Activated T-cell treated with anti-CD3 and anti-CD28 coated beads for 1 hour (primary cell): ENCODE data around the gene AMFR.

Experiments
- DNase-seq: peaks from one replicate; pipeline ENCODE4 v3.0.0-alpha.2; 2020; ENCODE audit warnings: low read depth

Gene AMFR

DNA sequence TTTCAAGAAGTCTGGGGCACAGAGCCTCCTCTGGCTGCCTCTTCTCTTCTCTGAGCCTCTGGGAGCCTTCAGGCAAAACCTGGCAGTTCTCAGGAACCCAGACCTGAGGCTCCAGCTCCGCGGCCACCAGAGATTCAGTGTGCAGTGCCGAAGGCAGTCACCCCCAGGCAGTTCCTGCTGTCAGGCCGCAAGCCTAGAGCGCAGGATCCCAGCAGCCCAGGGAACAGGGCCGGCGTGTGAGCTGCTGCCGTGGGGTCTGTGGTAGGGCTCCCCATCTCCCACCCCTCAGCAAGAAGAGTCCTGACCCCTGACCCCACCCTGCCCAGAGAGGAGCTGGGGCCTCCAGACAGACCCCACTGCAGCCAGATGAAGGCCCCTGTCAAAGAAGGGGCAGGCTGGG lies 78.2 kb downstream of the AMFR start:
- no peak for DNase-seq

DNA sequence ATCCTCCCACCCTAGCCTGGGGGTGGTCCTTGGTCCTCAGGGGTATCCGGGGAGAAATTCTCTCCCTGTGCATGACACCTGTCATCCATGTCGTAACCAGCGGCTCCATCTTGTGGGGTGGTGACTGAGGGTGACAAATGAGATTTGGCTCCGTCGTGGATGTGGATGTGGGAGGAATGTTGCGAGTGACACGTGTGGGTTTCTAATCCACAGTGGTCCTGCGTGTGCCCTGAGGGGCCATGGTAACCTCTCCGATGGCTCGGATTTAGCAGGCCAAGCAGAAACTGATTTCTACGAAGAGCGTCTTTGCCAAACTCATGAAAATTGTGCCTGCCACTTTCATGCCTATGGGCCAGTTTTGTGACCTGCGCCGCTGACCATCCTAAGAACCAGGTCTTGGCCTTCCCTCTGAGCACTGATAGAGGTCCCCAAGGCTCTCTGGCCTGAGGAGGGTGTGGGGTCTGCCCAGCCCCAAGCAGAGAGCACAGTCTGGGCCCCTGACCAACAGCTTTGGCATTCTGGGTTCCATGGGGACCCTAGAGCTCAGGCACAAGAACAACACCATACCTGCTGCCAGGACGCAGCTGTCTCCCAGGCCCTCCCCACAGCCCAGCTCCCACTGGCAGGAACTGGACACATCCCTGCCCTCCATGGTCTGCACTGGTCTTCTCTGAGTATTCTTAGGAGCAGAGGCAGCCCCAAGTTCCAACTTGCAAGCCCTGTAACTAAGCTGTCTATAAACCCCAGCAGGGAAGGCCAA lies 79.0 kb downstream of the AMFR start:
- no peak for DNase-seq

DNA sequence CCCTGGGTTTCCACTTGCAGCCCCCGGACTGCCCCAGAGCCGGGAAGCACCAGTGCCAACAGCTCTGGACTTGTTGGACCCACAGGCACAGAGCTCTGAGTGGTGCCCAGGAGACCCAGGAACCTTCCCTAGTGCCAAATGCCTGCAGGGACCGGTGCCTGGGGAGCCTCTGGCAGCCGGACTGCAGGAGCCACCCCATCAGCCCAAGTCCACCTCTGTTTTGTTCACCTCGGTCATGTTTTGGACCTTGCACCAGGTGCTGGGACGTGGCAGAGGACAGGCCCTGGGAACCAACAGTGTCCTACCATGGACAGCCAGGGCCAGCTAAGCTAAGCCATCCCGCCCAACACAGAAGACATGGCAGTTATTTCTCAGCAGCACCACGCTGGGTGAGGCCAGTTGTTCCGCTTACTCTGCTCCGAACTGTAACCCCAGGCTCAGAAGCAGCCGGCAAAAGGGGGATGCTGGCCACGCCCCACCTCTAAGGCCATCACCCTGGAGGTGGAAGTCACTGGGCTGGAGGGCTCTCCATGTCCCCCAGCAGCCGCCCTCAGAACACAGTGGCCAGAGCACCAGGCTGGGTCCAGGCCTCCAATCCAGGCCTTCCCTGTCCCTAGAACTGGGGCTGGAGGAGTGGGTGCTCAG lies 79.8 kb downstream of the AMFR start:
- no peak for DNase-seq

DNA sequence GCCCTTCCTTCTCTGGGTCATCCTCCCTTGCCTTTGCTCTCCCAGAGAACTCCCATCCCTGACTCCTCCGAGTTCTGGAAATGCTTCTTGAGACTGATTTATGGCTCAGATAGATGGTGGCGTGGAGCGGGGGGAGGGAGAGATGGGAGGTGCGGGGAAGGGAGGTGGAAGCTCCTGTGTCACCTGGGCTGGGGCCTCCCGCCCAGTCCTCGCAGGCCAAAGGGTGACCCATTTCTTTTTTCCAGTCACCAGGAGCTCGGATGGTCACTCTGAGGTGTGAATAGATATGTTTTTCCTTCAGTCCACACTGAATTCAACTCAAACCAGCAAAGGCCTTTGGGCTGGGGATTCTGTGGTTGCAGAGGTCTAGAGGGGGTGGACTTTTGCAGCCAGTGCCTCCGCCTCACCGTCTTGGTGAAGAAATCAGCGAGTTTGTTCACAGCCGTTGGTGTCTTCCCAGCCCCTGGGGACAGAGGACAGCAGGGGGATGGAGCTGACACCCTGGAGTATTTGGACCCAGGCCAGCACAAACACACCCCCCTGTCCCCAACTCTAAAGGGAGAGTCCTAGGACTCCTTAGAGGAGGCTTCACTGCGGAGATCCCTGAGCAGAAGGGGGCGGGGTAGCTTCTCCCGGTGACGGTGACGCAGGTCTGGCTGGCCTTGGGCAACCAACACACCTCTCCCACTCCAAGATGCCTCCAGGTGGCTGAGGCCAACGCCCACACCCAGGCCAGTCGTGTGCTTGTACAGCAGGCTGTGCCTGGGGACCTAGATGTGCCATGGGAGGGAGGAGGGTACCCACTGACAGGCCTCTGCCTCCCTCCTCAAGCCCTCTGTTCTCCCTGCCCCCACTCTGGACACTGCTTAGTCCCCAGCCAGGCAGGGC lies 80.6 kb downstream of the AMFR start:
- DNase-seq: no peak

DNA sequence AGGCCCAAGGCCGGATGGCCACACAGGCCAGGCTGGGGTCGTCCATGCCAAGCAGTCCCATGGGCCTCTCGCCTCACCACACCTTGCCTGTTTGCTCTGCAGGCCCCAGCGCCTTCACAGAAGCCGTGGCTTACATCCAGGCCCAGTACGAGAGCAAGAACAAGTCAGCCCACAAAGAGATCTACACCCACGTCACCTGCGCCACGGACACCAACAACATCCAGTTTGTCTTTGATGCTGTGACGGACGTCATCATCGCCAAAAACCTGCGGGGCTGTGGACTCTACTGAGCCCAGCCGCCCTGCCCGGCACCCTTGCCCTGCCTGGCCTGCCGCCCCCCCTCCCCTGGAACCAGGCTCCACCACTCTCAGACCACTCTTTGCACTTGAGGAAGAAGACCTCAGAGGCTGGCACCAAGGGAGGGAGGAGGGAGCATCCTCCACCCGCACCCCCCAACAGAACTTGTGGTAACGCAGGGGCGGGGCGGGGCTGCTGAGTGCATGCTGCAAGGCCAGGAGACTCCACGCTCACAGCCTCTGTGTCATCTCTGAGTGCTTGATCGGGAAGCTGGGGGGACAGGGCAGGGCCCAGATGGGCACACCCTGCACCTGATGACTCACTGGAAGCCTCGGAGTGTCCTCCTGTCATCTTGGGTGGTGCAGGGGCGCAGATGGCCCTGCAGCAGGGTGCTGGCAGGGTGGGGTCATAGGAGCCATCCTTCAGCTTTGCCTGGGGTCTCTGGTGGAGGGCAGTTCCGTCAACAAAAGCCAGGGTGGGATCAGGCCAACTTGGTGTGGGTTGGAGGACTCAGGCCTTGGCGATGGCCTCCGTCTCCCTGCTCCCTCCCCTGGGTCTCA lies 81.5 kb downstream of the AMFR start:
- DNase-seq: no peak

DNA sequence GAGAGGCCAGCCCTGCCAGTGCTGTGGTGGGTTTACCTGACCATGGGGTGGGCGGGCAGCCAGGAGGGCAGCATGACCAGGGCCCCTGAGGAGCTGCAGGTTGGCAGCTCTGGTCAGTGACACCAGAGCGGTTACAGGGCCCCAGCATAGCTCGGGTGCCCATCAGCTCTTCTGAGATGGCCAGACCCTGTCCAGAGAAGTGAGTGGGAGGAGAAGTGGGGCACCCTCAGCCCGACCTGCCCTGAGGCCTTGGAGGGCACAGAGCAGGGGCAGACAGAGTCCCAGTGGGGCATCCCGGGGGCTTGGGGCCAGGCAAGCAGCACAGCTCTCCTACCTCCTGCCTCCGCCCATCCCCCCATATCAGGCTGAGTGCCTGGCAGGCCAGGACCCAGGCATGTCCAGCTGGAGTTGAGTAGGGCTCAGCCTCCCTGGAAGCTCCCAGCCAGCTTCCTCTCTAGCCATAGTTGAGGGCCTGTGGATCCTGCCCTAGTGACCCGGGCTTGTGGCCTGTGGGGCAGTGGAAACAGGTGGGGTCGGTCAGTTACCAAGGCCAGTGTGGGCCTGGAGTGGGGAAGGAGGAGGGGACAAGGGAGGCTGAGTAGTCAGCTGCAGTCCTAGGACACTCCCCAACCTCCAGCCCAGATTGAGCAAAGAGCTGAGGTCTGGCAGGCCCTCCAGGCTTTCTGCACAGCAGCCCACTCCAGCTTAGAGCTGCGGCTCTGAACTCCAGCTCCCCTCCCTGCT lies 83.5 kb downstream of the AMFR start:
- DNase-seq: no peak

DNA sequence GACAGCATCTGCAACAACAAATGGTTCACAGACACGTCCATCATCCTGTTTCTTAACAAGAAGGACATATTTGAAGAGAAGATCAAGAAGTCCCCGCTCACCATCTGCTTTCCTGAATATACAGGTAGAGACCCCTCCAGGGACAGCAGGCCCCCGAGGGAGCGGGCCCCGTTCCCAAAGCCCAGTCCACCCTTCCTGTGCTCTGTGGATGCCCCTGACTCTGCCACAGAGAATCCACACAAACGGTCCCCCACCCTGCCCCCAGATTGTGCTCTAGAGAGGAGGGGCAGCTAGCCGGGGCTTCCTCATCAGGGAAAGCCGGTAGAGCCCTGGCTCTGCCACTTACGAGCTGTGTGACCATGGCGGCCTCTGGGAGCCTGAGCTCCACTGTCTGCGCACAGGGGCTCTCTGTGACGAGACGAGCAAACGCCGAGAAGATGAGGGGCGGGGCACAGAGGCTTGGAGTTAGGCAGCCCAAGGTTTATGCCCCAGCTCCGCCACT lies 84.4 kb downstream of the AMFR start:
- DNase-seq: no peak

DNA sequence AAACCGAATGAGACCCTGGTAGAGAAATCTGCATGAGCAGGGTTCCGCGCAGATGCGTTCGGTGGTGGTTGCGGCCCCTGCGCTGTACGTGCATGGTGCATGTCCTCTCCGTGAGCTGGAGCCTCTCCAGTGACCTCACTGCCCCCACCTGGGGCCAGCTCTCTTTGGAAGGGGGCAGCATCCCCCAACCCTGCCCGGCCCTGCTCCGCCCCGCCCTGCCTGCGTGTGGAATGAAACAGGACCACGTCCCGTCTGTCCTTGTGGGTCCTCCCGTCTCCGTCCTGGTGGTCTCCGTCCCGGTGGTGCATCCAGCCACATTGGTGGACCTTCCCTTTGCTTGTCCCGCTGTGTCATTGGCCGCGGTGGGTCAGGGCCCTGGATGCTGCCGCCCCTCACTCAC lies 84.9 kb downstream of the AMFR start:
- no peak for DNase-seq

DNA sequence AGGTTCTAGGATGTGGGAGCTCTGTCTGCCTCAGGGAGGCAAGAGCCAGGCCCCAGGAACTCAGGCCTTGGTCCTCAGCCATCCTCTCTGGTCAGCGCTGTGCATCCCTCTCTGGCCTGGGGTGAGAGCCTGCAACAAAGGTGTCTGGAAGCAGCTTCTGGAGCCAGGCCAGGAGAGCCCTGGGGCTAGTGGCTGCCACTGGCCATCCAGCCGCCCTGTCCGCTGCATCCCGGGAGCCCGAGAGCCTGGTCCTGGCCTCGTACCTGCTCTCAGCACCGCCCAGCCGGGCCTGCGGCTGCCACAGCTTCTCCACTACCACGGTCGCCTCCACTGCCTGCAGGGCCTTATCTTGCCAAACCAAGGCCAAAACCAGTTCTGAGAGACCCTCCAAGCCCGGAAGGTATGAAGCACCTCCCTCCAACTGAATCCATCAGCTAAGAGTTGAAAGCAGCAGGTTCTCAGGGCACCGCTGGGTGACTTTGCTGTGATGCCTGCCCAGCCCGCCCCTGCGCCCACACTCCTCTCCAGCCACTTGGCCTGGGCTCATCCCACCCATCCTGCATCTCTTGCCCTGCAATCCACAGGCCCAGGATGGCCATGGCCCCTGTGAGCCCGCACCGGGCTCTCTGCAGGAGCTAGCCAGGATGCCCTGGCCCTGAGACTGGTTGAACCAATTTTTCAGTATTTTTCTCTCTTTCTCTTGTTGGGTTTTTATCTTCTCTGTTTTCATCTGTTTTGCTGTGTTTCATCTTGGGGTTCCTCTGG lies 85.7 kb downstream of the AMFR start:
- no peak for DNase-seq

DNA sequence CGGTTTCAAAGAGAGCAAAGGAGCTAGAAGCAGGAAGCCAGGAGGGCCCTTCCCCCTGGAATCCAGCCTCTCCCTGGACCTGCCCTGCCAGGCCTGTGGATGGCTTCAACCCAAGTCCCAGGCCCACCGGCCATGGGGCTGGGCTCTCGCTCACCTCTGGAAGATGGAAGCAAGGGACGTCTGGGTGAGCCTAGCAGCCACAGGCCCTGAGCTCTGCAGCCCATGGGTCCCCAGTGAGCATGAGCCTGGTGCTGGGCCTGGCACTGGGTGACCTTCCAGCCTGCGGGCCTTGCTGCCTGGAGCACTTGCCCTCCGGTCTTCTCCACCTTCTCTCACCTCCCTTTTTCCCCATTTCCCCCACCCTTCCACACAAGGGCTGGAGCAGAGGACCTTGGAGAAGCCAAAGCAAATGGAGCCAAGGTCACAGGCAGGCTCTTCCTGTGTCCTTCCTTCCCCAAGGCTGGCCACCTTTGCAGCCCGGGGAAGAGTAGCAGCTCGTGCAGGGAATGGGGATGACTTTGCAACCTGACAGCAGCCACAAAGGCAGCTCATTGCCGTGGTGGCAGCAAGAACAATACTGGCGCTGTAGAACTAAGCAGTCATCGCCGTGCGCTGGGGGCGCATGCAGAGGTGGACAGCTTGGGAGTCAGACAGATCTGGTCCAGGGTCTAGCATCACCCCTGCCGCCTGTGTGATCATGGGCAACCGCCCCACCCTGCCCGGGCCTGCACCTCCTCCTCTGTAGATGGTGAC lies 86.6 kb downstream of the AMFR start:
- DNase-seq: no peak

DNA sequence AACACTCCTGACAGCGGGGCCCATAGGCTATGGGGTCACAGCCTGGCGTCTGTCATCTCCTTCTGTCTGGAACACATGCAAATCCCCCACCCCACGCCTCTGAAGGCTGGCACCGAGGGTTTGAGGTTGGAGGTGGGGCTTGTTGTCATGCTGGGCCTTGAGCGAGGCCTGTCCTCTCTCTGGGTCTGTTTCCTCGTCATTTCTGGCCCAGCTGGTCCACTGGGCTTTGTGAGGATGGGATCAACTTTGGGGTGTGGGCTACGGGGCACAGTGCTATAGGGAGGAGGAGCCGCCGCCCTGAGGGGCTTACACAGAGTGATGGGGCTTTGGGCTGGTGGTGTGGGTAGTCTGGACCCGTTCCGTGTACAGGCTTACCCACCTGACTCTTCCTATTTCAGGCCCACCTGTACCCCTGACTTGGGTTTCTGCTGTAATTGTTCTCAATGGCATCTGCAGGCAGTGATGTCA lies 87.5 kb downstream of the AMFR start:
- no peak for DNase-seq

DNA sequence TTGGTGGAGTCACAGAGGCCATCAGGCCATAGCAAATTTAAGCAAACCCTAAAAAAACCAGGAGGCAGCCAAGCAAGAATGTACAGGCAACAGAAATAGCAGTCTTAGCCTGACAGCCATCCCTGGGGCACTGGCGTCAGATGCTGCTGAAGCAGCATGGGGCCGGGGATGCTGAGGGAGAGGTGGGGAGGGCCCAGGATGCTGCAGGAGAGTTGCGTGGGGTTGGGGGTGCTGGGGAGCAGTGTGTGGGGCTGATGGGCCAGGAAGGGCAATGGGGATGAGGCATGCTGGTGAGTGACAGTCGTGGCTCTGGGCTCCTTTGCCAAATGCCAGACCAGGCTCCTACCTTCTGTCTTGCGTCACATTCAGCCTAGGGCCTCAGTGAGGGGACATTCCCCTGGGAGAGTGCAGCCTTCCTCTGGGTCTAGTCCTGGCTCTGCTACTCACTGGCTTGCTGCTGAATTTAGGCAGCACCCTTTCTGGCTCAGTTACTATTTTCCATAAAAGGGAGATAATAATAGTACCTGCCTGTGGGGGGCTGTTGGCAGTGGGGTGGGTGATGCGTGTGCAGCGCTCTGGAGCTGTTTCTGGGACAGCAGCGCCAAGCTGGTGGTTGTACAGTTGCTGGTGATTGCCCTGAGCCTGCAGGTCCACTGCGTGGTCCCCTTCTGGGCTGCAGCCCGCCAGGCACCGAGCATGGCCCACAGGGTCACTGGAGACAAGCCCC lies 88.1 kb downstream of the AMFR start:
- no peak for DNase-seq

DNA sequence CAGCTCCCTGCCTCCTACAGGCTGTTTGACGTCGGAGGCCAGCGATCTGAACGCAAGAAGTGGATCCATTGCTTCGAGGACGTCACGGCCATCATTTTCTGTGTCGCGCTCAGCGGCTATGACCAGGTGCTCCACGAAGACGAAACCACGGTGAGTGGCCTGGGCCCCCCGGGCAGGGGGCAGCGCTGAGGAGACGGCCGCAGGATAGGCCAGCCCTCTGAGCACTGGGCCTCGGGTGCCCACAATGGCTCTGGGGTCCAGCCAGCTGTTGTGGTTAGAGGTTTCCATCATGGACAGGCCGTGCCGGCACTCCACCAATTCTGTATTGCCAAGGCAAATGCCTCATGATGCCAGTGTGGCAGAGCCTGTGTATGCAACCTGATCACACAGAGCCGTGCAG lies 88.6 kb downstream of the AMFR start:
- DNase-seq: no peak

DNA sequence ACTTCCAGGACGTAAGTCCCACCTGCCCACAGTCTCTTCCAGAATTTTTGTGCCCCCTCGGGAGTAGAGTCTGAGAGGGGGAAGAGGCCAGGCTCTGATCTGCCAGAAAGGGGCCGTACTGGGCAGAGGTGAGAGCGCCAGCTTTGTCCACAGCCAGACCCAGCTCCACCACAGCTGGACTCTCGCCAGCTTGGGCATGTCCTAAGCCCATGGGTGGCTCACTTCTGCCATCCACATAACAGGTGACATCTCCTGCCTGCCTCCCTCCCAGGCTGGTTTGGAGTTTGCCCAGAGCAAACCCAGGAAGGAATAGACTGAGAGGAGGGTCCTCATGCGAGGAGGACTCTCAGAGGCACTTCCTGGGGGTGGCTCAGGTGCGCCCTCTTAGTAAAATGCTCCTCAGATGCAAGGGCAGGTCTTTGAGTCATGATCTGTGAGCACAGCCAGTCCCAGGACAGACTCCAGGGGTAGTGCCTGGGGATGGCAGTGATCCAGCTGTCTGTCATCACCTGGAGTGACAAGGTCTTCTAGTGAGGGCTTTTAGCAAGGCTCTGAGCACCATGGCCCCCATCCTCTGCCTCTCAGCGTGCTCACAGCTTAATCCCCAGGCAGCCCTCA lies 89.2 kb downstream of the AMFR start:
- no peak for DNase-seq

DNA sequence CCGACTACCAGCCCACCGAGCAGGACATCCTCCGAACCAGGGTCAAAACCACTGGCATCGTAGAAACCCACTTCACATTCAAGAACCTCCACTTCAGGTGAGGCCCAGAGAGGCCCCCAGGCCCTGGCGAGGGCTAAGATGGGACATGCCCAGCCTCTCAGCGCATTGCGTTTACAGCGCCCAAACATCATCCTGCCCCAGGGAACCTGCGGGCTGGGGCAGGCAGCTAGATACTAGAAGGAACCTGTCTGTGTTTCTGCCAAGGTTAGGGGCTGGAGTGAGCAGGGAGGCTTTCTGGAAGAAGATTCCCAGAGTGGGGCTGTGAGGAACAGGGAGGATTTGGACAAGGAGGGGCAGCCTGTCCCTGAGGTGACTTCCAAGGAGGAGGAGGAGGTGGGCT lies 90.6 kb downstream of the AMFR start:
- no peak for DNase-seq

DNA sequence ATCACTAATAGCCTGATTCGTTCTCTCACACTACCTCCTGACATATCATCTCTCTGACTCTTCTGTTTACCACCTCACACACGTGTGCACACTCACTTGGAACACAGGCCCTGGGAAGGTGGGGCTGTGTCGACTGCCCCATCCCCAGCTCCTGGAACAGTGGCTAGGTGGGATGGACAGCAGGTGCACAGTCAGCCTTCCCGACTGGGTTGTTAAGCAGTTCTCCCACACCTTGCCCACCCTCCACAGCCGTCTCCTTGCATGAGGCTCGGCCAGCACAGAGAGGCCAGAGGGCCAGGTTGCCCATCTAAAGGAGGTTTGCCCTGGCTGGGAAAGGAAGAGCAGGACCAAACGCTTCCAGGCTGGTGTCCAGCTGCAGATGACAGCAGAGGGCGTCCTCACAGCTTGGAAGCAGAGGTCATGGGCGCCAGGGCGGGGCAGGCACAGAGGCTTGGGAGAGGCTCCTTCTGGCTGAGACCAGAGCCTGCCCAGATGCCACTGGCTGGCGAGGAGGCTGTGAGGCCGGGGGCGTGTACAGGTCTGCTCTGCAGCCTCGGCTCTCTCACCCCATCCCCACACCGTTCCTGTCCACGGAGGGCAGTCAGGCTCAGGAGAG lies 92.8 kb downstream of the AMFR start:
- no peak for DNase-seq

DNA sequence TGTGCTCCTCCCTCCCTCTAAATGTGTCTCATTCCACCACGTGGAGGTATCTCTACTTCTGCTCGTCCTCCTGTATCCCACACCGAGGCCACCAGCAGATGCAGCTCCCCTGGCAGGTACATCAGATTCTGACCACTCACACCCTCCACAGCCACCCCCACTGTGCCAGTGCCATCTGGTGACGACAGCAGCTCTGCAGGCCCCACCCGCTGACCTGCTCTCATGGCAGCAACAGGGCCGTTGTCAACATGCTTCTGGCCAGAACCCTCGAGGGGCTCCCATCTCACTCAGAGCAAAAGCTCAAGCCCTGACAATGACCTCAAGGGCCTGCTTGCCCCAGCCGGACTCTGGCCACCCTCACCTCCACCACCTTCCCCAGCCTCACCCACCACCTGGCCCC lies 93.4 kb downstream of the AMFR start:
- no peak for DNase-seq

DNA sequence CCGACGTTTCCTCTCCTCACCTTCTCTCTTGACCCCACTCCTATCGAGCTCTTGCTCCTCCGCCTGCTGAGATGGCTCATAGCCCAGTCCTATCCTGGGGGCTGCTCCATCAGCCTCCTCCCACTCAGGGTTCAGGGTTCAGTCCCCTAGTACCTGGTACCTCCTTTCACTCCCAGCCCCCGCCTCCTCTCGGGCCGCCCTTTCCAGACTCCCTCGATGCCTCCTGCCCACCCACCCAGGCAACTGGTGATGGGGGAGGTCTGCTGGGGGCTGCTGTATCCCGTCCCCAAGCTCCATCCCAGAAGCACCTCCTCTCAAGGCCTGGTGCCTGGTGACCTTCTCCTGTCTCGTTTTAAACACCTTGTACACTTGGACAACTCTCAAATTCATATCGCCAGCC lies 93.9 kb downstream of the AMFR start:
- no peak for DNase-seq
